GM12874 (cell line): ENCODE results near the gene PEX3.
A peak's percentile ranks its signal among the peaks of the same experiment; 100 is the strongest.

Experiments used
- TF ChIP-seq, protein P1 (sequence below): IDR thresholded peaks from 2 replicates; pipeline ENCODE4 v1.5.1; 2011; ENCODE audit warnings: low read depth, mild to moderate bottlenecking, control low read depth, low read length, moderate library complexity; ENCODE audit not compliant: insufficient read depth

Gene PEX3

DNA sequence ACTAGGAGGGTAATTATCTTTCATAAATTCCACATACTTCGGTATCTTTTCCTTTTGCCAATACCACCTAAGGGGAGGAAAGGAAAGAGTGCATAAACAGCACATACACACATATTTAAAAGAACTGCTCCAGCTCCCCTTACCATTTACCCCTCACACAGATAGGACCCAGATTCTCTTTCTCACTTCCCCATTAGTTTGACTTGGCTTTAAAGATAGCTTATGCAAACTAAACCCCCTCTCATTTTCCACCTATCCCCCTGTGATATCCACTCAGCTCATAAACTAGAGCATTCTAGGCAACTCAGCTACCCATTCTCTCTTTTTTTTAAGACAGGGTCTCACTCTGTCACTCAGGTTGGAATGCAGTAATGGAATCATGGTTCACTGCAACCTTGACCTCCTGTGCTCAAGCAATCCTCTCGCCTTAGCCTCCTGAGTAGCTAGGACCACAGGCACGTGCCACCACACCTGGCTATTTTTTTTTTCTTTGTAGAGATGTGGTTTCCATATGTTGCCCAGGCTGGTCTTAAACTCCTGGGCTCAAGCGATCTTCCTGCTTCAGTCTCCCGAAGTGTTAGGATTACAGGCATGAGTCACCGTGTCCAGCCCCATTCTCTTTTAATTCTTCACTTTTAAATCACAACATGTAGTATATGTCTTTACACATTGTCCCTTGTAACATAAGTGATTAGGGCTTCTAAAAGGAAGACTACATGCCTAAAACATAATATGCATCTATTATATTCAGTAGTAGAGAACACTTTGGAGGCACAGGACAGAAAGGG, 56.9 kb downstream of the PEX3 start:
- TF ChIP-seq, protein P1, sequence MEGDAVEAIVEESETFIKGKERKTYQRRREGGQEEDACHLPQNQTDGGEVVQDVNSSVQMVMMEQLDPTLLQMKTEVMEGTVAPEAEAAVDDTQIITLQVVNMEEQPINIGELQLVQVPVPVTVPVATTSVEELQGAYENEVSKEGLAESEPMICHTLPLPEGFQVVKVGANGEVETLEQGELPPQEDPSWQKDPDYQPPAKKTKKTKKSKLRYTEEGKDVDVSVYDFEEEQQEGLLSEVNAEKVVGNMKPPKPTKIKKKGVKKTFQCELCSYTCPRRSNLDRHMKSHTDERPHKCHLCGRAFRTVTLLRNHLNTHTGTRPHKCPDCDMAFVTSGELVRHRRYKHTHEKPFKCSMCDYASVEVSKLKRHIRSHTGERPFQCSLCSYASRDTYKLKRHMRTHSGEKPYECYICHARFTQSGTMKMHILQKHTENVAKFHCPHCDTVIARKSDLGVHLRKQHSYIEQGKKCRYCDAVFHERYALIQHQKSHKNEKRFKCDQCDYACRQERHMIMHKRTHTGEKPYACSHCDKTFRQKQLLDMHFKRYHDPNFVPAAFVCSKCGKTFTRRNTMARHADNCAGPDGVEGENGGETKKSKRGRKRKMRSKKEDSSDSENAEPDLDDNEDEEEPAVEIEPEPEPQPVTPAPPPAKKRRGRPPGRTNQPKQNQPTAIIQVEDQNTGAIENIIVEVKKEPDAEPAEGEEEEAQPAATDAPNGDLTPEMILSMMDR, result no peak

DNA sequence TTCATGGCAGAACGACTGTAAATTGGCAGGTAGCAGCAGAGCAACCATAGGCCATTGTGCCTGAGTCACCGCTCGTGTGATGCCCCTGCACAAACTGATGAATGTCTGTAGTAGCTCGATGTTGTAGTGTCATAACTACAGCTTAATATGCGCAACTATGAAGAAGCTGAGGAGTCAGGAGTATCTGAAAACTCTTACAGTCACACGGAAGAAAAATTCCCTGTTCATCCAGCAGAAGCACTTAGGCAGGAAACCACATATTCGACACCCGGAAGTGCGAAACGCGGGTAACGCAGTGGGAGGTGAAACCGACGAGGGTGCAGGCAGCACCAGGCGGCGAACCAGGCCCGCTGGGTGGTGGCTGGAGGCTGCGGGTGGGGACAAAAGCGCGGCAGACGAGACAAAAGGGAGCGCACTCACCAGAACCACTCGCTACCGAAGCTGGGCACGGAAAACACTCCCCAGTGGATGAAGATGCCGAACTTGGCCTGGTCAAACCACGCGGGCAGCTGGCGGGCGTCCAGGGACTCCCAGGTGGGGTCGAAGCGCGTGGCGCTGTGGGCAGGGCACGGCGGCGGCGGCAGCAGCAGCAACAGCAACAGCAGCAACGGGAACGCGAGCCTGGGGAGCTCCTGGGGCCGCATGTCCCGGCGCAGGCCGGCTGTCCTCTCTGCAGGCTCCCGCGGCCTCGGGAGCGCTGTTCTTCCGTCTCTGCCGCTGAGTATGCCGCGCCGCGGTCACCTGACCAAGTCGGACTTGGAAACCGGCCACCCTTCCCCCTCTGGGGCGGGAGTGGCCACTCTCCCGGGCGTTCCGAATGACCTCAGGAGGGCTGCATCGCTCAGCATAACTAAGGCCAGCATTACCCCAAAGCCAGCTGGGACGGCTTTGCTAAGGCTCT, 60.6 kb downstream of the PEX3 start, which contains the start of gene FUCA2:
Gene FUCA2, minus strand, starts transcription at position 730 of the 901 bp plus-strand sequence. Its CDS starts 86 bp downstream, at position 644.
- TF ChIP-seq, protein P1, result no peak

DNA sequence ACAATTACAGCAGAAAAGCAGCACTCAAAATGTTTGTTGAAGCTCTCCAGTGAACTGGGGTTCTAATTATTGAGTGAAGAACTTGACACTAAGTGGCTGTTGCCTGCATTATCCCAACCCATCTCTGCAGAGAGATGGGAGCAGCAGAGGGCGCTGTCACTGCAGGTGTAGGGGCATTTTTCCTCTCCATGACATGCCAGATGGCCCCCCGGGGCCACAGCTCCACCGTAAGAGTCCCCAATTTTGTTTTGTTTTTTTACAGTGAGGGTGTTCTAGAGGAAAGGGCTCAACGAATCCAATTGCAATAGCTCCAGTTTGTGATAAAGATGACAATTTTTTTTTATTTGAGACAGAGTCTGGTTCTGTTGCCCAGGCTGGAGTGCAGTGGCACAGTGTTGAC, 62.8 kb downstream of the PEX3 start:
- TF ChIP-seq, protein P1, result peak; percentile 68

DNA sequence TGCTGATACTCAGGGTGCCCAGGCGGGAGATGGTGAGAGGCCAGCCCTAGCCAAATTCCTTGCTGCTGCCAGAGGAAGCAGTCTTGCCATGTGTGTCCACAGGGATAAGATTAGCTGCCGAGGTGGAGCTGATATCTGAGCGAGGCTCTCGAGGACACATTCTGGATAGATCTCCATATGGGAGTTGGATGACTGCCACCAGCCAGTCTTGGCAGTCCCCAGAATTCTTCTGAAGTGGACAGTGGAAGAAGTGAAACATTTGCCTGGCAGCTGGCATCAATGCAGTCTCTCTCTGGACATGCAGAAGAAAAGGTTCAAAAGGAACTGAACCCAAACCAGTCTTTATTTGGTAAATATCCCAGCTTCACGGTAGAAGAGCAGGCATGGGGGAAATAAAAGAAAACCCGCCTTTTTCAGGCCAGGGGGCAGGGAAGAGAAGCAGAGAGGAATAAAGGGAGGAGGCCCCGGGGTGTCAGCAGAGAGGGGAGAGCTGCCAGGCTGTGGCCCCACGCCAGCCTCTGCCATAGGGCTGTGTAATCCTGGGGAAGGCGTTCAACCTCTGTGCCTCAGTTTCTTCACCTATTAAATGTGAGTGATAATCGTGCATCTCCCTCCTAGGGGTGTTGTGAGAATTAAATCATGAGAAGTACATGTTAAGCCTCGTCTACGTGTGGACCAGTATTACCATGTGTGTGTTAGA, 64.6 kb downstream of the PEX3 start:
- TF ChIP-seq, protein P1, result no peak

DNA sequence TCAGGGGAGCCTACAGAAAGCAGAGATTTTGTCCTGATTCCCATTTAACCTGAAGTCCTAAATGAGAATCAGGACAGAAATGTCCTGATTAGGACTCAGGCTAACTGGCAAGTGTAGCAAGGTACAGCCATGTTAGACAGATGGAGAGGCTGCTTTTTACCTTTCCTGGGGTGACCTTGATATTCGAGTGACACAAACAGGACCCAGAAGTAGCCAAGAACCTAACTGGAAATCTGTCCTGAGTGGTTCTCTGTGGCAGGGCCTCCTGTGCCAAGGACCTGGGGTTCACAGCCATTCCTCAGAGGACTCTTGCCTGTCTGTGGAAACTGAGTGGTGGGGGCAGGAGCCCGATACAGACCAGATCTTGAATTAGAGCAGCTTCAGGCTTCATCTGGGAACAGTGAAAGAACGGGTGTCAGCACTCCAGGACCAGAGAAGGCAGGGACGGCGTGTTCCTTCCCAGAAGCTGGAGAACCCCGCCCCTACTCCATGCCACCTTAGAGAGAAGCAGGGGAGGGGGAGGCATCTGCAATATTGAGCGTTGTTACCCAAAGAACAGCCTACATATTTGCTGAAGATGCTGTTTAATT, 65.3 kb downstream of the PEX3 start:
- TF ChIP-seq, protein P1, result no peak

DNA sequence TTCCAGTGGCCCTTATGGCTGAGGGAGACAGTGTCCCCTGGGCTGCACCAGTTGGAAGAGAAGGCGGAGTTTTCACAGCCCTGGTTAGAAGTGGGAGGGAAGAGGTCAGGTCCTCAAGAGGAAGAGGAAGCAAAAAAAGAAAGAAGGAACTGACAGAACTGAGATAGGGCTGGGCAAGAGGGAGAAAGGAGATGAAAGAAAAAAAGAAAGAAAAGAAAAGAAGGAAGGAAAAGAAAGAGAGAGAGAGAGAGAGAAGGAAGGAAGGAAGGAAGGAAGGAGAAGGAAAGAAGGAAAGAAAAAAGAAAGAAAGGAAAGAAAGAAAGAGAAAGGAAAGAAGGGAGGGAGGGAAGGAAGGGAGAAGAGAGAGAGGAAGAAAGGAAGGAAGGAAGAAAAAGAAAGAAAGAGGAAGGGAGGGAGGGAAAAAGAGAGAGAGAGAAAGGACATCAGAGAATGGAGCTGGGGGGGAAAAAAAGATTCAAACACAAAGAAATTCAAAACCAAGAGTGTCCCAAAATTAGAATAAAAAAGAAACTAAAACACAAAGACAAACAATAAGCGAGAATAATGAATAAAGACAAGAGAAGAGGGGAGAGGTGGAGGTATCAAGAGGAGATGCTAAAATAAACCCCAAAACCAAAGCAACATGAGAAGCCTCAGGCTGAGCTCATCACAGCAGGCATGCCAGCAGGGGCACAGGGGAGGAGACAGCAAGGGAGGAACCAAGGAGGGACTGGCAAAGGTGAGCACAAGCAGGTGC, 66.3 kb downstream of the PEX3 start:
- TF ChIP-seq, protein P1, result no peak
